Measurements from ENCODE around the gene HSPG2. TPM values are rescaled to one million over a fixed set of nuclear protein-coding genes. Genes with fewer than 3 reads are reported as not detected.
A peak's percentile ranks its signal among the peaks of the same experiment; 100 is the strongest.

Gene HSPG2
- total and polyA plus RNA-seq, 2 of the 13 experiments (the other 11 are each of a cell fraction or from before 2014, with no cell fraction given) = 9.1 to 13.1 TPM

- peaks cover 91% of the 10 kb centered on the region for H3K4me1 ChIP-seq (ENCODE audit: insufficient read depth, low read length)
- WGBS (ENCODE audit: low lambda C conversion rate) = 6% methylated on average over 4 of the region's 34 CpGs
- TSS peak; percentile 57 for BruUV-seq (replicated peaks)
- TF ChIP-seq ZNF687 (CRISPR knock-in tag; IDR thresholded peaks at IDR 0.05) (peak; percentile 47), ZKSCAN5 (CRISPR knock-in tag; IDR thresholded peaks at IDR 0.05) (no peak), NRL (CRISPR knock-in tag; IDR thresholded peaks at IDR 0.05; ENCODE audit: borderline replicate concordance) (0 out of 2 replicates have a peak, but pooled peaks have one; percentile 61), SP4 (CRISPR knock-in tag; IDR thresholded peaks at IDR 0.05) (peak; percentile 31; the same call in 1 of the 2 replicates), NCOA2 (CRISPR knock-in tag; IDR thresholded peaks at IDR 0.05) (0 out of 2 replicates have a peak, but pooled peaks have one; percentile 13), GABPB1 (CRISPR knock-in tag; IDR thresholded peaks at IDR 0.05) (0 out of 2 replicates have a peak, but pooled peaks have one; percentile 4), SRSF9 (IDR thresholded peaks at IDR 0.05; ENCODE audit: borderline replicate concordance, insufficient read depth, low read depth, low read length, poor library complexity, severe bottlenecking) (no peak), MBNL3 (CRISPR knock-in tag; conservative IDR thresholded peaks at IDR 0.05) (no peak), ZFP36L2 (CRISPR knock-in tag; IDR thresholded peaks at IDR 0.05) (no peak), MXD1 (CRISPR knock-in tag; IDR thresholded peaks at IDR 0.05) (peak; percentile 66), HNRNPL (IDR thresholded peaks at IDR 0.05; ENCODE audit: low read depth, low read length) (0 out of 2 replicates have a peak, but pooled peaks have one; percentile 33), ZBTB38 (CRISPR knock-in tag; IDR thresholded peaks at IDR 0.05) (0 out of 2 replicates have a peak, but pooled peaks have one; percentile 14), ZNF768 (CRISPR knock-in tag; IDR thresholded peaks at IDR 0.05) (peak; percentile 98), SRY (CRISPR knock-in tag; IDR thresholded peaks at IDR 0.05) (0 out of 2 replicates have a peak, but pooled peaks have one; percentile 33), KDM1A (CRISPR knock-in tag; IDR thresholded peaks at IDR 0.05) (peak; percentile 68; the same call in 1 of the 2 replicates), HDAC1 (CRISPR knock-in tag; IDR thresholded peaks at IDR 0.05) (peak; percentile 60), ZNF552 (CRISPR knock-in tag; IDR thresholded peaks at IDR 0.05; ENCODE audit: borderline replicate concordance) (no peak), ZMYM3 (CRISPR knock-in tag; IDR thresholded peaks at IDR 0.05) (peak; percentile 85), ZNF816 (CRISPR knock-in tag; IDR thresholded peaks at IDR 0.05; ENCODE audit: borderline replicate concordance) (0 out of 2 replicates have a peak, but pooled peaks have one; percentile 25), FOXK2 (IDR thresholded peaks at IDR 0.05) (no peak)
These were observed 611 bp downstream of the HSPG2 start for GRCh38 chr1:21936366-21937031.

More at GRCh38 chr1:21936366-21937031, 611 bp downstream of the HSPG2 start:
- Histone ChIP-seq H2AFZ (ENCODE audit: low read length) (no peak overlapping the region), H3K27ac (ENCODE audit: extremely low read length, insufficient read depth, low read length) (peak overlapping the region; percentile 58), H3K9ac (ENCODE audit: insufficient read depth, low read depth, low read length) (peak overlapping the region; percentile 76), H3K79me2 (ENCODE audit: insufficient read depth, low read length) (peaks cover 38% of the 10 kb centered on the region), H4K20me1 (ENCODE audit: insufficient read depth, low read length) (no peaks in the 10 kb centered on the region), H3K9me3 (ENCODE audit: low read length) (no peaks in the 10 kb centered on the region), H3K27me3 (ENCODE audit: control insufficient read depth in 1 of 2, insufficient read depth in 2 of 2, low read length in 2 of 2) (peaks cover 3 to 5% of the 10 kb centered on the region in 2 experiments; a peak in 2 of 5 replicates), H3K4me3 (replicated peaks in 1 of 3; ENCODE audit: insufficient read depth in 1 of 3, low read depth in 2 of 3, low read length in 3 of 3) (peak overlapping the region; percentile 64 to 88 (median 78)), H3K4me2 (ENCODE audit: low read depth, low read length) (peak overlapping the region; percentile 93), H3K36me3 (replicated peaks in 1 of 2; ENCODE audit: control insufficient read depth in 1 of 2, insufficient read depth in 2 of 2, low read length in 2 of 2) (no peaks in the 10 kb centered on the region; a peak in 1 of 5 replicates)
- POLR2A ChIA-PET = interaction anchor here (1.0 to 10.7 kb wide), 5 partner anchors 9 to 267 kb away, joined by 3 to 105 read pairs (median 6); partner anchors contain the start of gene RAP1GAP
- CTCF ChIA-PET (ENCODE audit: low intra/inter-chr PET ratio, low total read pairs) = no interaction called here
- in situ Hi-C loops (cut with HindIII; ENCODE audit: extremely low pct_ligation_motif_present, low pct_unique_long_range_greater_than_20kb) = no loop called here
- FAIRE-seq = no peak
- no peak for DNase-seq (ENCODE audit: low spot score)
- intact Hi-C loops (cut with micrococcal nuclease; ENCODE audit: unreplicated experiment) = no loop called here
- ATAC-seq = peak; percentile 10
